ENCODE measurements around the gene HDAC7. TPM values are rescaled to one million over a fixed set of nuclear protein-coding genes. Genes with fewer than 3 reads are reported as not detected.

HDAC7 gene
- total and polyA plus RNA-seq, 4 donors: 49.3 to 119 (median 69.7) TPM

DNA sequence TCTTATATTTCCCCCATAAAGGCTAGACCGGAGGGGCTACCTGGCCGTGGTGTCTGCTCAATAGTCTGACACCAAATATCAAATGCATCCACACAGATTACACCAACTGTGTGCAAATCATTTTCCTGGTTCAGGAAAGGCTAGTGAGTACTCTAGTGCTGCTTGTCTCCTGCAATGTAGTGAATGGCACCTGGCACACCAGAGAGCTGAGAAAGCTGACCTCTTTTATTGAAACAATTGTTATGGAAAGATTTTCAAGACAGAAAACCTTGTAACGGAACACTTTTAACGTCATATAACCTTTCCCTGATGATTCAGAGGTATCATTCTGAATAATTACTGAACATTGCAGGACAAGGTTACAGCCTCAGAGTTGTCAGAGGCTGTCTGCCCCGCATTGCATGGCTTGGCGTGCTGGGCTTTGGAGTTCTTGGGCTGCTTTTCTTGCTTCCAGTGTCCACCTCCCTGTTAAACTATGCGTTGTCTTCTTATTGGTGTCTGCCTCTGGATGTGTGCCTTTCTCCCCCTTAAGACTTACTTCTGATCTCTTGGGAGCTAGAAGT lies 40.7 kb upstream of the HDAC7 start:
- no peaks in the 10 kb centered on the region for H3K9me3 ChIP-seq (ENCODE audit: control insufficient read depth in 4 of 4, insufficient read depth in 3 of 4, low read length in 3 of 4)
- 90 to 94% methylated on average over 7 of the region's 7 CpGs for WGBS, 2 donors
- H3K36me3 ChIP-seq (ENCODE audit: control insufficient read depth in 4 of 4, insufficient read depth in 4 of 4, low read length in 4 of 4): peaks cover 0 to 16% (median 0%) of the 10 kb centered on the region in 4 donors
- no peak overlapping the region for H3K27ac ChIP-seq (ENCODE audit: low read depth in 1 of 2, low read length in 1 of 2)
- no peak for DNase-seq
- no peak for ATAC-seq (ENCODE audit: insufficient read depth, low FRiP score)
- TF ChIP-seq, protein P1, sequence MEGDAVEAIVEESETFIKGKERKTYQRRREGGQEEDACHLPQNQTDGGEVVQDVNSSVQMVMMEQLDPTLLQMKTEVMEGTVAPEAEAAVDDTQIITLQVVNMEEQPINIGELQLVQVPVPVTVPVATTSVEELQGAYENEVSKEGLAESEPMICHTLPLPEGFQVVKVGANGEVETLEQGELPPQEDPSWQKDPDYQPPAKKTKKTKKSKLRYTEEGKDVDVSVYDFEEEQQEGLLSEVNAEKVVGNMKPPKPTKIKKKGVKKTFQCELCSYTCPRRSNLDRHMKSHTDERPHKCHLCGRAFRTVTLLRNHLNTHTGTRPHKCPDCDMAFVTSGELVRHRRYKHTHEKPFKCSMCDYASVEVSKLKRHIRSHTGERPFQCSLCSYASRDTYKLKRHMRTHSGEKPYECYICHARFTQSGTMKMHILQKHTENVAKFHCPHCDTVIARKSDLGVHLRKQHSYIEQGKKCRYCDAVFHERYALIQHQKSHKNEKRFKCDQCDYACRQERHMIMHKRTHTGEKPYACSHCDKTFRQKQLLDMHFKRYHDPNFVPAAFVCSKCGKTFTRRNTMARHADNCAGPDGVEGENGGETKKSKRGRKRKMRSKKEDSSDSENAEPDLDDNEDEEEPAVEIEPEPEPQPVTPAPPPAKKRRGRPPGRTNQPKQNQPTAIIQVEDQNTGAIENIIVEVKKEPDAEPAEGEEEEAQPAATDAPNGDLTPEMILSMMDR (IDR thresholded peaks at IDR 0.05; ENCODE audit: control extremely low read depth, extremely low read depth): no peak
- H3K9ac ChIP-seq (ENCODE audit: insufficient read depth in 1 of 2, low read length in 2 of 2): no peak overlapping the region
- peaks cover 0 to 3% (median 0%) of the 10 kb centered on the region in 5 donors for H3K4me1 ChIP-seq (ENCODE audit: control insufficient read depth in 5 of 5, insufficient read depth in 5 of 5, low read length in 5 of 5)
- no peak overlapping the region for H3K4me3 ChIP-seq
- H3K27me3 ChIP-seq (ENCODE audit: control insufficient read depth in 3 of 3, insufficient read depth in 3 of 3, low read length in 2 of 3): no peaks in the 10 kb centered on the region

DNA sequence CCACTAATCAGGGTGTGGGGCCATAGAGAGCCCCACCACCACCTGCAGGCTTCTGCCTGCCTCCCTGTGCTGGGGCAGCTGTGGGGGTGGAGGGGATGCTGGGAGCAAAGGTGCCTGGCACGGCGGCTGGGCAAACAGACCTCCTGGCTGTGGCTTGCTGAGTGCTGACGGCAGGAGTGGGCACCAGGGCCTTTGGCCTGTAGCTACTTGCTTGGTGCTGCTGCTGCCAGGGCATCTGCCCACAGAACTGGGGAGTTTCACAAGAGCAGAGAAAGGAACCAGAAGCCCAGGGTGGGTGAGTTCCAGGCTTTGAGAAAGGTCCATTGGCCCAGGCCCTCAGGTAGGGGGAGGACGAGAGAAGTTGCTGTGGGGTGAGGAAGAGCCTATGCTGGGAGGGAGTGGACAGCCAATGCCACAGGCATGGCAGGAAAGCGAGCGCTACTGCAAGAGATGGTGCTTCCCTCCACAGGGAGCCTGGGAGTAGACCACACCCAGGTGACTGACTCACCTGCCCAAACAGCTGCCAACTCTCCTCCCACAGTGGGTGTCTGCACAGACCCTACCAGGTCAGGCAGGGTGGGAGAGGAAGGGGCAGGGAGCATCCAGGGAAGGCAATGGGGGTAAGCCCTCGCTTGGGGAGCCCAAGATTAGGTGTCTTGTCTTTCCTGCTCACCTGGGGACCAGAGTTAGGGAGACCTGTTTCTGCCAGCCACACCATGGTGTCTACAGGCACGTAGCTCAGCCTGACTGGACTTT lies 39.0 kb upstream of the HDAC7 start:
- H3K27ac ChIP-seq (ENCODE audit: low read depth in 1 of 2, low read length in 1 of 2): no peak overlapping the region
- no peak for ATAC-seq (ENCODE audit: insufficient read depth, low FRiP score)
- no peak overlapping the region for H3K9ac ChIP-seq (ENCODE audit: insufficient read depth in 1 of 2, low read length in 2 of 2)
- no peak for DNase-seq
- WGBS, 2 donors: 94 to 95% methylated on average over 8 of the region's 8 CpGs
- H3K36me3 ChIP-seq (ENCODE audit: control insufficient read depth in 4 of 4, insufficient read depth in 4 of 4, low read length in 4 of 4): peaks cover 0 to 16% (median 0%) of the 10 kb centered on the region in 4 donors
- H3K9me3 ChIP-seq (ENCODE audit: control insufficient read depth in 4 of 4, insufficient read depth in 3 of 4, low read length in 3 of 4): no peaks in the 10 kb centered on the region
- no peak overlapping the region for H3K4me3 ChIP-seq
- TF ChIP-seq, protein P1 (IDR thresholded peaks at IDR 0.05; ENCODE audit: control extremely low read depth, extremely low read depth): no peak
- H3K27me3 ChIP-seq (ENCODE audit: control insufficient read depth in 3 of 3, insufficient read depth in 3 of 3, low read length in 2 of 3): no peaks in the 10 kb centered on the region
- peaks cover 0 to 3% (median 0%) of the 10 kb centered on the region in 5 donors for H3K4me1 ChIP-seq (ENCODE audit: control insufficient read depth in 5 of 5, insufficient read depth in 5 of 5, low read length in 5 of 5)

DNA sequence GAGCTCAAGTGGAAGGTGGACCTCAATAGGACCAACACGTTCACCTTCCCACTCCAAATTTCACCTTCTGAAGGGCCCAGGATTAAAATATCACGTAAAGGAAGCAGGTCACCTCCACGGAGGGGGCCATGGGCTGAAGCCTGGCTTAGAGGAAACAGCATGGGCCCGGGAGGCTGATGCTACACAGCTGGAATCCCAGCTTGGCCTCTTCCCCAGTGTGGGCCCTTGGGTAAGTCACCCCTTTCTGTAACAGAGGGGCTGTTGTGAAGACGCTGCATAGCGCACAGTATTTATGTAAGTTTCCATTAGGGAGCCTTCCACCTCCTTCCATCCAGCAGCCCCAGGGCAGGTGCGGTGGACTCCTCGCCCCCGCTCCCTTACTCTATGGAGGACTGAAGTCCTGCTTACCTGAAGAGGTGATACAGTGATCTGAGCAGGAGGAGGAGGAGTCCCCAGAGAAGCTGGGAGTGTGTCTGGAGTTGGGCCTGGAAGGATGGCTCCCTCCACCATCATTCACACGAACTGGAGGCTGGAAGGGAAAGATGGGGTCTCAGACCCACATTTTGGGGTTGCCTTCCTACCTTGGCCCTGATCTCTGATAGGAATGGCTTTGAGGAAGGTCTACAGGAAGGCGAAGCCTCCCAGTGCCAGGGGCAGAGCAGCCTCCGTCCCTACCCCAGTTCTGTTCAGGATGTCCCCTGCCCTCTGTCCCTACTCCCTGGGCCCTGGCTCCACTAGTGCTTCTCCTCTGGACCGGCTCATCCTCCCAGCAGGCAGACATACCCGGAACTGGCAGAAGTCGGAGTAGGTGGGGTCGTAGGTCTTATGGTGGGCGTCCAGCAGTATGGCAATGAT lies 37.2 kb upstream of the HDAC7 start:
- Histone ChIP-seq H3K4me1 (ENCODE audit: control insufficient read depth in 5 of 5, insufficient read depth in 5 of 5, low read length in 5 of 5) (peaks cover 0 to 9% (median 3%) of the 10 kb centered on the region in 5 donors), H3K36me3 (ENCODE audit: control insufficient read depth in 4 of 4, insufficient read depth in 4 of 4, low read length in 4 of 4) (peaks cover 0 to 14% (median 0%) of the 10 kb centered on the region in 4 donors), H3K4me3 (no peak overlapping the region), H3K27ac (ENCODE audit: low read depth in 1 of 2, low read length in 1 of 2) (no peak overlapping the region), H3K9ac (ENCODE audit: insufficient read depth in 1 of 2, low read length in 2 of 2) (no peak overlapping the region), H3K27me3 (ENCODE audit: control insufficient read depth in 3 of 3, insufficient read depth in 3 of 3, low read length in 2 of 3) (no peaks in the 10 kb centered on the region), H3K9me3 (ENCODE audit: control insufficient read depth in 4 of 4, insufficient read depth in 3 of 4, low read length in 3 of 4) (no peaks in the 10 kb centered on the region)
- no peak for ATAC-seq (ENCODE audit: insufficient read depth, low FRiP score)
- TF ChIP-seq, protein P1 (IDR thresholded peaks at IDR 0.05; ENCODE audit: control extremely low read depth, extremely low read depth): no peak
- DNase-seq: no peak
- WGBS, 2 donors: 93 to 95% methylated on average over 17 of the region's 17 CpGs
